ENCODE results near the gene ATP13A5.

ATP13A5 gene

GRCh38 chr3:193240850-193241706 is 137.5 kb downstream of the ATP13A5 start, which contains the start of gene PLAAT1:
TSS of gene PLAAT1 (plus strand) at chr3:193241222. CDS start at chr3:193255651, 14,429 bp downstream.
- Histone ChIP-seq H4K20me1 (ENCODE audit: control insufficient read depth, insufficient read depth, low read depth, low read length) (no peaks in the 10 kb centered on the region), H3K4me3 (ENCODE audit: low read length) (no peak within 1 kb of the TSS), H3K27me3 (ENCODE audit: control insufficient read depth, low read length) (no peaks in the 10 kb centered on the region), H3K9me2 (replicated peaks; ENCODE audit: control insufficient read depth, low read length) (no peaks in the 10 kb centered on the region), H3K4me1 (ENCODE audit: control insufficient read depth, low read length) (no peaks in the 10 kb centered on the region), H3K27ac (ENCODE audit: low read depth, low read length) (no peak within 1 kb of the TSS), H3K4me2 (ENCODE audit: low read length) (no peak within 1 kb of the TSS), H3K9me3 (ENCODE audit: control insufficient read depth, insufficient read depth, low read length) (no peaks in the 10 kb centered on the region), H3F3A (ENCODE audit: control insufficient read depth, insufficient read depth) (no peaks in the 10 kb centered on the region), H3K36me3 (ENCODE audit: control insufficient read depth, low read length) (no peaks in the 10 kb centered on the region), H3K79me2 (ENCODE audit: control insufficient read depth, low read length) (no peaks in the 10 kb centered on the region)
- TF ChIP-seq, protein P1, sequence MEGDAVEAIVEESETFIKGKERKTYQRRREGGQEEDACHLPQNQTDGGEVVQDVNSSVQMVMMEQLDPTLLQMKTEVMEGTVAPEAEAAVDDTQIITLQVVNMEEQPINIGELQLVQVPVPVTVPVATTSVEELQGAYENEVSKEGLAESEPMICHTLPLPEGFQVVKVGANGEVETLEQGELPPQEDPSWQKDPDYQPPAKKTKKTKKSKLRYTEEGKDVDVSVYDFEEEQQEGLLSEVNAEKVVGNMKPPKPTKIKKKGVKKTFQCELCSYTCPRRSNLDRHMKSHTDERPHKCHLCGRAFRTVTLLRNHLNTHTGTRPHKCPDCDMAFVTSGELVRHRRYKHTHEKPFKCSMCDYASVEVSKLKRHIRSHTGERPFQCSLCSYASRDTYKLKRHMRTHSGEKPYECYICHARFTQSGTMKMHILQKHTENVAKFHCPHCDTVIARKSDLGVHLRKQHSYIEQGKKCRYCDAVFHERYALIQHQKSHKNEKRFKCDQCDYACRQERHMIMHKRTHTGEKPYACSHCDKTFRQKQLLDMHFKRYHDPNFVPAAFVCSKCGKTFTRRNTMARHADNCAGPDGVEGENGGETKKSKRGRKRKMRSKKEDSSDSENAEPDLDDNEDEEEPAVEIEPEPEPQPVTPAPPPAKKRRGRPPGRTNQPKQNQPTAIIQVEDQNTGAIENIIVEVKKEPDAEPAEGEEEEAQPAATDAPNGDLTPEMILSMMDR (IDR thresholded peaks at IDR 0.05; ENCODE audit: low read depth, low read length, poor library complexity, severe bottlenecking), result no peak
- no peak for TF ChIP-seq EZH2phosphoT487 (IDR thresholded peaks at IDR 0.05; ENCODE audit: borderline replicate concordance, low read length)

- Histone ChIP-seq H3K4me1 (ENCODE audit: control insufficient read depth, low read length) (no peaks in the 10 kb centered on the region), H3K4me2 (ENCODE audit: low read length) (no peak overlapping the region), H4K20me1 (ENCODE audit: control insufficient read depth, insufficient read depth, low read depth, low read length) (no peaks in the 10 kb centered on the region), H3F3A (ENCODE audit: control insufficient read depth, insufficient read depth) (no peaks in the 10 kb centered on the region), H3K79me2 (ENCODE audit: control insufficient read depth, low read length) (no peaks in the 10 kb centered on the region), H3K4me3 (ENCODE audit: low read length) (no peak overlapping the region), H3K9me2 (replicated peaks; ENCODE audit: control insufficient read depth, low read length) (no peaks in the 10 kb centered on the region), H3K27me3 (ENCODE audit: control insufficient read depth, low read length) (no peaks in the 10 kb centered on the region), H3K9me3 (ENCODE audit: control insufficient read depth, insufficient read depth, low read length) (no peaks in the 10 kb centered on the region), H3K36me3 (ENCODE audit: control insufficient read depth, low read length) (no peaks in the 10 kb centered on the region), H3K27ac (ENCODE audit: low read depth, low read length) (no peak overlapping the region)
- TF ChIP-seq, protein P1 (IDR thresholded peaks at IDR 0.05; ENCODE audit: low read depth, low read length, poor library complexity, severe bottlenecking), result no peak
- TF ChIP-seq EZH2phosphoT487 (IDR thresholded peaks at IDR 0.05; ENCODE audit: borderline replicate concordance, low read length), result no peak
Observed at GRCh38 chr3:193240436-193240849, 138.1 kb downstream of the ATP13A5 start.

DNA sequence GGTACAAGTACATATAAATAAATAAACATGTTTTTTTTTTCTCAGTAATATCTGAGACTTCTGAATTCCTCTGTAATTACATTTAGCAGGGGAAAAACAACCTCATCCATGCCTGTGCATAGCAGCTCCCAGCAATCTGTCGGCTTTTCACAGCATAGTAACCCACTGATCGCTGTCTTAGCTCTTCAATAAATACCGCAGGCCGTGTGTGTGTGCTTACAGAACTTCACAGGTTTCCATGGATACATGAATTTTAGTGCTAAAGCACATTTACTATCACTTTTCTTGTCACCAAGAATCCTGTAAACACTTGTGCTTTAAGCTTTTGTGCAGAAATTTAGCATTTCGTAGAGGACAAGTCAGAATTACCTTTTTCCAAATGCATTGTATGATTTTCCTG is 141.5 kb downstream of the ATP13A5 start:
- no peak overlapping the region for H3K4me2 ChIP-seq (ENCODE audit: low read length)
- H3K27ac ChIP-seq (ENCODE audit: low read depth, low read length), result no peak overlapping the region
- no peaks in the 10 kb centered on the region for H3K4me1 ChIP-seq (ENCODE audit: control insufficient read depth, low read length)
- no peaks in the 10 kb centered on the region for H3K36me3 ChIP-seq (ENCODE audit: control insufficient read depth, low read length)
- H4K20me1 ChIP-seq (ENCODE audit: control insufficient read depth, insufficient read depth, low read depth, low read length), result no peaks in the 10 kb centered on the region
- H3K4me3 ChIP-seq (ENCODE audit: low read length), result no peak overlapping the region
- H3F3A ChIP-seq (ENCODE audit: control insufficient read depth, insufficient read depth), result no peaks in the 10 kb centered on the region
- no peaks in the 10 kb centered on the region for H3K9me2 ChIP-seq (replicated peaks; ENCODE audit: control insufficient read depth, low read length)
- H3K79me2 ChIP-seq (ENCODE audit: control insufficient read depth, low read length), result no peaks in the 10 kb centered on the region
- no peaks in the 10 kb centered on the region for H3K27me3 ChIP-seq (ENCODE audit: control insufficient read depth, low read length)
- no peaks in the 10 kb centered on the region for H3K9me3 ChIP-seq (ENCODE audit: control insufficient read depth, insufficient read depth, low read length)
- TF ChIP-seq, protein P1 (IDR thresholded peaks at IDR 0.05; ENCODE audit: low read depth, low read length, poor library complexity, severe bottlenecking), result no peak
- TF ChIP-seq EZH2phosphoT487 (IDR thresholded peaks at IDR 0.05; ENCODE audit: borderline replicate concordance, low read length), result no peak

Data from DOHH2 (cell line).